Measurements from ENCODE around the gene APBB1IP. TPM values are rescaled to one million over a fixed set of nuclear protein-coding genes. Genes with fewer than 3 reads are reported as not detected.
"Not testable (repeated sequence)": the region's sequence is repeated elsewhere in the genome, so short reads cannot be mapped to it uniquely, and the experiment has no call there.

Gene APBB1IP
- total and polyA plus RNA-seq, 2 of the 8 experiments (the other 6 are each of a cell fraction or from before 2014, with no cell fraction given): 0.05 TPM; not detected in 1

DNA sequence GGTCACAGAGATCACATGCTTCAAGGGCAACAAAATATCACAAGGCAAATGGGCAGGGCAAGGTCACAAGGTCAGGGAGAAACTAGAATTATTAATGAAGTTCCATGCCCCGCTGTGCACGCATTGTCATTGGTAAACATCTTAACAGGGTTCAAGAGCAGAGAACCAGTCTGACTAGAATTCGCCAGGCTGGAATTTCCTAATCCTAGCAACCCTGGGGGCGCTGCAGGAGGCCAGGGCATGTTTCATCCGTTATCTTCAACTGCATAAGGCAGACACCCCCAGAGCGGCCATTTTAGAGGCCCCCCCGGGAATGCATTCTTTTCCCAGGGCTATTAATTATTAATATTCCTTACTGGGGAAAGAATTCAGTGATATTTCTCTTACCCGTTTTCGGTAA lies 54.6 kb downstream of the APBB1IP start:
- H3K18ac ChIP-seq (ENCODE audit: extremely low read depth, low read length); H3K9me3 ChIP-seq (ENCODE audit: insufficient read depth in 2 of 2, low read depth in 1 of 2, low read length in 1 of 2); H3K4me1 ChIP-seq (replicated peaks in 1 of 4; ENCODE audit: control insufficient read depth in 3 of 4, insufficient read depth in 4 of 4, low read length in 3 of 4); H3K56ac ChIP-seq (replicated peaks; ENCODE audit: insufficient read length, low read depth, low read length); H3K4ac ChIP-seq (replicated peaks; ENCODE audit: insufficient read length, low read depth, low read length); H2BK5ac ChIP-seq (ENCODE audit: low read depth, low read length); H3K79me1 ChIP-seq (ENCODE audit: low read depth, low read length); H3K36me3 ChIP-seq (ENCODE audit: control insufficient read depth in 2 of 4, insufficient read depth in 4 of 4, low read length in 3 of 4); H3K79me2 ChIP-seq (ENCODE audit: control insufficient read depth in 1 of 2, insufficient read depth in 2 of 2, low read length in 2 of 2); DNase-seq (ENCODE audit: low read depth in 1 of 2, low spot score in 2 of 2); H3K4me3 ChIP-seq (ENCODE audit: extremely low read depth in 1 of 4, insufficient read depth in 2 of 4, low read depth in 3 of 4, low read length in 4 of 4); H3K14ac ChIP-seq (ENCODE audit: insufficient read length); H2BK20ac ChIP-seq (ENCODE audit: low read length); H2AFZ ChIP-seq (ENCODE audit: low read length); H2BK15ac ChIP-seq (ENCODE audit: low read length); H3K27ac ChIP-seq (ENCODE audit: low read depth, low read length); H4K20me1 ChIP-seq (replicated peaks in 1 of 2; ENCODE audit: control insufficient read depth in 1 of 2, insufficient read depth in 2 of 2, low read length in 2 of 2); CTCF ChIA-PET (ENCODE audit: partially characterized antibody); H4K91ac ChIP-seq (replicated peaks; ENCODE audit: insufficient read length, low read length); H4K8ac ChIP-seq (ENCODE audit: extremely low read depth, insufficient read depth, low read length); H2BK12ac ChIP-seq (ENCODE audit: low read depth, low read length); H3K23me2 ChIP-seq (ENCODE audit: low read depth, low read length); H3K9ac ChIP-seq (replicated peaks in 1 of 4; ENCODE audit: extremely low read depth in 1 of 4, low read depth in 3 of 4, low read length in 3 of 4); H2AK5ac ChIP-seq (ENCODE audit: low read depth, low read length); H2BK120ac ChIP-seq (replicated peaks; ENCODE audit: low read depth, low read length); H4K5ac ChIP-seq (ENCODE audit: insufficient read length, low read depth, low read length); H3K23ac ChIP-seq (ENCODE audit: insufficient read length); H3K27me3 ChIP-seq (replicated peaks in 1 of 4; ENCODE audit: control insufficient read depth in 3 of 4, extremely low read depth in 1 of 4, insufficient read depth in 3 of 4, low read length in 3 of 4); POLR2A ChIA-PET (ENCODE audit: partially characterized antibody); FAIRE-seq; H3K4me2 ChIP-seq (ENCODE audit: insufficient read depth in 1 of 2, low read depth in 2 of 2, low read length in 2 of 2): not testable (repeated sequence)
- TF ChIP-seq TEAD4 (IDR thresholded peaks at IDR 0.05; ENCODE audit: low read depth, low read length) (0 out of 2 replicates have a peak, but pooled peaks have one; percentile 18), SP1 (IDR thresholded peaks at IDR 0.05; ENCODE audit: low read depth, low read length) (0 out of 2 replicates have a peak, but pooled peaks have one; percentile 40), EP300 (IDR thresholded peaks at IDR 0.05; ENCODE audit: borderline replicate concordance in 1 of 2, low read depth in 2 of 2, low read length in 2 of 2) (peak in 1 of 2 experiments; percentile 33; a peak in 1 of 3 replicates), YY1 (IDR thresholded peaks at IDR 0.05; ENCODE audit: low read depth, low read length) (0 out of 2 replicates have a peak, but pooled peaks have one; percentile 29)
- WGBS, 2 experiments (ENCODE audit: extremely low coverage in 1 of 2, insufficient coverage in 1 of 2, insufficient read length in 1 of 2, insufficient replicate concordance in 2 of 2, low coverage in 1 of 2, low lambda C conversion rate in 2 of 2, missing lambda C conversion rate in 1 of 2): 74% methylated on average over 9 of the region's 9 CpGs; no CpG with 5 or more reads in 1 of the 2 experiments

Measured in H1 (cell line).